ENCODE results near the gene MAPK8IP2.
"Not testable (repeated sequence)": the region's sequence is repeated elsewhere in the genome, so short reads cannot be mapped to it uniquely, and the experiment has no call there.

MAPK8IP2 gene

GRCh38 chr22:50602338-50602700 lies 1.7 kb downstream of the MAPK8IP2 start:
- H3K9me3 ChIP-seq (ENCODE audit: control insufficient read depth in 1 of 2, low read length in 2 of 2) = no peaks in the 10 kb centered on the region
- no peak overlapping the region for H3K27ac ChIP-seq (ENCODE audit: low read length)
- H3K36me3 ChIP-seq (ENCODE audit: control insufficient read depth in 1 of 2, insufficient read depth in 2 of 2, low read length in 2 of 2) = peaks cover 0 to 1% of the 10 kb centered on the region in 2 donors
- H3K4me1 ChIP-seq (ENCODE audit: control insufficient read depth in 1 of 2, insufficient read depth in 2 of 2, low read length in 2 of 2) = peaks cover 0 to 4% of the 10 kb centered on the region in 2 donors
- peaks cover 28% of the 10 kb centered on the region for H3K27me3 ChIP-seq (ENCODE audit: low read depth, low read length)
- H3K4me3 ChIP-seq (ENCODE audit: low read depth in 1 of 2, low read length in 2 of 2) = no peak overlapping the region

- H3K4me3 ChIP-seq (ENCODE audit: low read depth in 1 of 2, low read length in 2 of 2) = no peak overlapping the region
- no peak overlapping the region for H3K27ac ChIP-seq (ENCODE audit: low read length)
- H3K4me1 ChIP-seq (ENCODE audit: control insufficient read depth in 1 of 2, insufficient read depth in 2 of 2, low read length in 2 of 2) = peaks cover 0 to 4% of the 10 kb centered on the region in 2 donors
- H3K27me3 ChIP-seq (ENCODE audit: low read depth, low read length) = peaks cover 23% of the 10 kb centered on the region
- H3K9me3 ChIP-seq (ENCODE audit: control insufficient read depth in 1 of 2, low read length in 2 of 2) = no peaks in the 10 kb centered on the region
- no peaks in the 10 kb centered on the region for H3K36me3 ChIP-seq (ENCODE audit: control insufficient read depth in 1 of 2, insufficient read depth in 2 of 2, low read length in 2 of 2)
Measured at GRCh38 chr22:50603511-50604255, 3.1 kb downstream of the MAPK8IP2 start.

- H3K9me3 ChIP-seq (ENCODE audit: control insufficient read depth in 1 of 2, low read length in 2 of 2) = no peaks in the 10 kb centered on the region
- H3K4me1 ChIP-seq (ENCODE audit: control insufficient read depth in 1 of 2, insufficient read depth in 2 of 2, low read length in 2 of 2) = peaks cover 0 to 4% of the 10 kb centered on the region in 2 donors
- H3K4me3 ChIP-seq (ENCODE audit: low read depth in 1 of 2, low read length in 2 of 2) = no peak overlapping the region
- H3K27me3 ChIP-seq (ENCODE audit: low read depth, low read length) = peaks cover 21% of the 10 kb centered on the region
- no peaks in the 10 kb centered on the region for H3K36me3 ChIP-seq (ENCODE audit: control insufficient read depth in 1 of 2, insufficient read depth in 2 of 2, low read length in 2 of 2)
- H3K27ac ChIP-seq (ENCODE audit: low read length) = no peak overlapping the region
Measured at GRCh38 chr22:50604256-50605001, 3.8 kb downstream of the MAPK8IP2 start.

GRCh38 chr22:50605002-50605612 lies 4.5 kb downstream of the MAPK8IP2 start:
- Histone ChIP-seq H3K9me3 (ENCODE audit: control insufficient read depth in 1 of 2, low read length in 2 of 2) (no peaks in the 10 kb centered on the region), H3K27me3 (ENCODE audit: low read depth, low read length) (peaks cover 17% of the 10 kb centered on the region), H3K4me1 (ENCODE audit: control insufficient read depth in 1 of 2, insufficient read depth in 2 of 2, low read length in 2 of 2) (peaks cover 0 to 4% of the 10 kb centered on the region in 2 donors), H3K27ac (ENCODE audit: low read length) (no peak overlapping the region), H3K36me3 (ENCODE audit: control insufficient read depth in 1 of 2, insufficient read depth in 2 of 2, low read length in 2 of 2) (no peaks in the 10 kb centered on the region), H3K4me3 (ENCODE audit: low read depth in 1 of 2, low read length in 2 of 2) (no peak overlapping the region)

GRCh38 chr22:50605613-50606074 lies 5.1 kb downstream of the MAPK8IP2 start:
- H3K27me3 ChIP-seq (ENCODE audit: low read depth, low read length) = peaks cover 17% of the 10 kb centered on the region

GRCh38 chr22:50606165-50606945 lies 5.8 kb downstream of the MAPK8IP2 start:
- H3K4me1 ChIP-seq (ENCODE audit: control insufficient read depth in 1 of 2, insufficient read depth in 2 of 2, low read length in 2 of 2) = no peaks in the 10 kb centered on the region
- peaks cover 17% of the 10 kb centered on the region for H3K27me3 ChIP-seq (ENCODE audit: low read depth, low read length)
- H3K4me3 ChIP-seq (ENCODE audit: low read depth in 1 of 2, low read length in 2 of 2) = no peak overlapping the region
- no peaks in the 10 kb centered on the region for H3K9me3 ChIP-seq (ENCODE audit: control insufficient read depth in 1 of 2, low read length in 2 of 2)
- no peak overlapping the region for H3K27ac ChIP-seq (ENCODE audit: low read length)
- no peaks in the 10 kb centered on the region for H3K36me3 ChIP-seq (ENCODE audit: control insufficient read depth in 1 of 2, insufficient read depth in 2 of 2, low read length in 2 of 2)

More at GRCh38 chr22:50605613-50606074, 5.1 kb downstream of the MAPK8IP2 start:
- H3K27ac ChIP-seq (ENCODE audit: low read length) = no peak overlapping the region
- H3K36me3 ChIP-seq (ENCODE audit: control insufficient read depth in 1 of 2, insufficient read depth in 2 of 2, low read length in 2 of 2) = no peaks in the 10 kb centered on the region
- no peak overlapping the region for H3K4me3 ChIP-seq (ENCODE audit: low read depth in 1 of 2, low read length in 2 of 2)
- peaks cover 0 to 4% of the 10 kb centered on the region in 2 donors for H3K4me1 ChIP-seq (ENCODE audit: control insufficient read depth in 1 of 2, insufficient read depth in 2 of 2, low read length in 2 of 2)
- H3K9me3 ChIP-seq (ENCODE audit: control insufficient read depth in 1 of 2, low read length in 2 of 2) = no peaks in the 10 kb centered on the region

- no peaks in the 10 kb centered on the region for H3K36me3 ChIP-seq (ENCODE audit: control insufficient read depth in 1 of 2, insufficient read depth in 2 of 2, low read length in 2 of 2)
- no peak overlapping the region for H3K4me3 ChIP-seq (ENCODE audit: low read depth in 1 of 2, low read length in 2 of 2)
- H3K27me3 ChIP-seq (ENCODE audit: low read depth, low read length) = peaks cover 15% of the 10 kb centered on the region
Measured at GRCh38 chr22:50606946-50607658, 6.5 kb downstream of the MAPK8IP2 start.

GRCh38 chr22:50607659-50608020 lies 7.0 kb downstream of the MAPK8IP2 start:
- no peak overlapping the region for H3K4me3 ChIP-seq (ENCODE audit: low read depth in 1 of 2, low read length in 2 of 2)
- H3K4me1 ChIP-seq (ENCODE audit: control insufficient read depth in 1 of 2, insufficient read depth in 2 of 2, low read length in 2 of 2) = no peaks in the 10 kb centered on the region
- no peak overlapping the region for H3K27ac ChIP-seq (ENCODE audit: low read length)
- H3K36me3 ChIP-seq (ENCODE audit: control insufficient read depth in 1 of 2, insufficient read depth in 2 of 2, low read length in 2 of 2) = no peaks in the 10 kb centered on the region
- H3K9me3 ChIP-seq (ENCODE audit: control insufficient read depth in 1 of 2, low read length in 2 of 2) = no peaks in the 10 kb centered on the region
- H3K27me3 ChIP-seq (ENCODE audit: low read depth, low read length) = peaks cover 9% of the 10 kb centered on the region

More at GRCh38 chr22:50606946-50607658, 6.5 kb downstream of the MAPK8IP2 start:
- Histone ChIP-seq H3K27ac (ENCODE audit: low read length) (no peak overlapping the region), H3K4me1 (ENCODE audit: control insufficient read depth in 1 of 2, insufficient read depth in 2 of 2, low read length in 2 of 2) (no peaks in the 10 kb centered on the region), H3K9me3 (ENCODE audit: control insufficient read depth in 1 of 2, low read length in 2 of 2) (no peaks in the 10 kb centered on the region)

- not testable (repeated sequence) for H3K36me3 ChIP-seq (ENCODE audit: control insufficient read depth in 1 of 2, insufficient read depth in 2 of 2, low read length in 2 of 2); H3K4me3 ChIP-seq (ENCODE audit: low read depth in 1 of 2, low read length in 2 of 2); H3K27ac ChIP-seq (ENCODE audit: low read length); H3K9me3 ChIP-seq (ENCODE audit: control insufficient read depth in 1 of 2, low read length in 2 of 2); H3K27me3 ChIP-seq (ENCODE audit: low read depth, low read length); H3K4me1 ChIP-seq (ENCODE audit: control insufficient read depth in 1 of 2, insufficient read depth in 2 of 2, low read length in 2 of 2)
Measured at GRCh38 chr22:50608058-50608840, 7.7 kb downstream of the MAPK8IP2 start.

- Histone ChIP-seq H3K36me3 (ENCODE audit: control insufficient read depth in 1 of 2, insufficient read depth in 2 of 2, low read length in 2 of 2) (no peaks in the 10 kb centered on the region), H3K27ac (ENCODE audit: low read length) (no peak overlapping the region), H3K4me1 (ENCODE audit: control insufficient read depth in 1 of 2, insufficient read depth in 2 of 2, low read length in 2 of 2) (no peaks in the 10 kb centered on the region), H3K9me3 (ENCODE audit: control insufficient read depth in 1 of 2, low read length in 2 of 2) (no peaks in the 10 kb centered on the region), H3K27me3 (ENCODE audit: low read depth, low read length) (no peaks in the 10 kb centered on the region), H3K4me3 (ENCODE audit: low read depth in 1 of 2, low read length in 2 of 2) (no peak overlapping the region)
Measured at GRCh38 chr22:50608996-50609395, 8.4 kb downstream of the MAPK8IP2 start.
